Fibroblast of skin of left quadriceps (primary cell): ENCODE measurements around the gene STAG1.

Experiments used
- DNase-seq, 2 experiments: peaks; one replicate each; pipeline ENCODE4 v3.0.0-alpha.2; 2013; ENCODE audit warnings: low read depth in 2 of 2

Gene STAG1

GRCh38 chr3:136332302-136332701, 419.9 kb downstream of the STAG1 start:
- no peak for DNase-seq

GRCh38 chr3:136330900-136331299, 421.3 kb downstream of the STAG1 start:
- no peak for DNase-seq

- no peak for DNase-seq
Observed at GRCh38 chr3:136329593-136329992, 422.6 kb downstream of the STAG1 start.

DNA sequence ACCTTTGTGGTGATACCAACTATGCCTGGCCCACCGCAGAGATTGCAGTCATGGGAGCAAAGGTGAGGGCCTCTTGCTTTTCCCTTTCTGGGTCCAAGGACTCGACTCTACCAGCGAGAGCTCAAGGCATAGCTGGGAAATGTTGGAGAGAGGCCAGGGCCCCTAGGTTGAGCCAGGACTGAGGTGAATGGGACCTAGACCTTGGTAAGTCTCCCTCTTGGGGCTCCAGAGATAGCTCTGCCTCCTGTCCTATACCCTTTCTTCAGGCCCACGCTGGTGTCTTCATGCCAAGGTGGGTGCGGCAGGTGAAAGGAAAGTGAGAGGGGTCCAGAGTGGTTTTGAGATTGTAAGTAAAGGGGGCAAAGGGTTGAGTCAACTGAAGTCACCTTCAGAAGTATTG, 424.5 kb downstream of the STAG1 start:
- DNase-seq = no peak

- no peak for DNase-seq
Observed at GRCh38 chr3:136326316-136326715, 425.9 kb downstream of the STAG1 start.

DNA sequence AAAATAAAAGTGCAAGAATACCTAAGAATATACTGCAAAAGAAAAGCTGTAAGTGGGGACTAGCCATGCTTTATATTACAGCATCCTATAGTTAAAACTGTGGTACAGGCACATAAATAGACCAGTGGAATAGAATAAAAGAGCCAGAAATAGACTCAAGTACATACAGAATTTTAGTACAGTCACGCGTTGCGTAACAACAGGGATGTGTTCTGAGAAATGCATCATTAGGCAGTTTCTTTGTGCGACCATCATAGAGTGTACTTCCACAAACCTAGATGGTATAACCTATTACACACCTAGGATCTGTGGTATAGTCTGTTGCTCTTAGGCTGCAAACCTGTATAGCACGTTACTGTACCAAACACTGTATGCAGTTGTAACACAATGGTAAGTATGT, 440.2 kb downstream of the STAG1 start:
- DNase-seq = no peak

- no peak for DNase-seq
Observed at GRCh38 chr3:136311261-136311660, 440.9 kb downstream of the STAG1 start.

DNA sequence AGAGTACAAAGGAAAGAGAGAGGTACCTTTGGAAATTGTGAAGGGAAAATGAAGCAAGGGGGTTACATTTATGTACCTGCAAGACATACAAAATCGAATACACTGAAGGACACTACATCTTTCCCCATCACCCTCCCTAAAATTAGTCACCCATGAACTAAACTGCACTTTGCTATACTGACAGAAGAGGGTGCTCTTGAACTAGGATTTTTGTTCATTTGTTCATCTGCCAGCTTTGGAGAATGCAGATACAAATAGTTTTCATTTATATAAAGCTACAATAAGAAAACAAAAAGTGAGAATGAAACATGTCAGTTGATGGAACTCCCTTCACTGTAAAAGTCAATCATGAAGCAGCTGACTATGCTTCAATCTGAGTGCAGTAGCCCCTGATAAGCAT, 446.3 kb downstream of the STAG1 start:
- peak; percentile 19 to 25 for DNase-seq

- no peak for DNase-seq
Observed at GRCh38 chr3:136300444-136300843, 451.7 kb downstream of the STAG1 start.

DNA sequence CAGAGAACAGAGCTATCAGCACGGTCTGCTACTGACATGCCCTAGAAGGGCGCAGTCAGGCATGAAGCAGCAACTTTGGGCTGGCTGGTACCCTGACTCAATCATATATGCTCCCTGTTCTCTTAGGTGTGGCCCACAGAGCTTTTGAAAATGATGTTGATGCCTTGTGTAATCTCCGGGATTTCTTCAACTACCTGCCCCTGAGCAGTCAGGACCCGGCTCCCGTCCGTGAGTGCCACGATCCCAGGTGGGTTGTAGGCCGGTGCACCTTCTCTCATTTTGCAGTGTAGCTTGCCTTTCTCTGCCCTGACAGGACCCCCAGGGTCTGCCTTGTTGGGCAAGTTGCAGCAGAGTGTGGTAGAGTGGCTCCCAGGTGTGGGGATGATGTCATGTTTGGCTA, 454.4 kb downstream of the STAG1 start:
- DNase-seq = no peak

DNA sequence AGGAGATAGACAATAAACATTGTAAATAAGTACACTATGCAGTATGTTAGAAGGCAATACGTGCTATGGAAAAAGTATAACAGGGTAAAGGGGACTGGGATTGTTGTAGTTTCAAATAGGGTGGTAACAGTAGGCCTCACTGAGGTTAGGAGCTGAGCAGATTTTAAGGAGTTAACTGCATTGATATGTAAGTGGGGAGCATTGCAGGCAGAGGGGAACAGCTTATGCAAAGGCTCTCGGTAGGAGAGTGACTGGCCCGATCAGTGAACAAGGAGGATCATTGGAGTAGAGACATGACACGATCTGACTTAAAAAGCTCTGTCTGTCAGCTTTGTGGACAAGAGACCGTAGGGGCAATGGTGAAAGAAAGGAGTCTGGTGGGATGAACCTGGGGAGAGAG, 455.2 kb downstream of the STAG1 start:
- DNase-seq = no peak

- DNase-seq = no peak
Observed at GRCh38 chr3:136294176-136294575, 458.0 kb downstream of the STAG1 start.

- DNase-seq = no peak
Observed at GRCh38 chr3:136293279-136293678, 458.9 kb downstream of the STAG1 start.

DNA sequence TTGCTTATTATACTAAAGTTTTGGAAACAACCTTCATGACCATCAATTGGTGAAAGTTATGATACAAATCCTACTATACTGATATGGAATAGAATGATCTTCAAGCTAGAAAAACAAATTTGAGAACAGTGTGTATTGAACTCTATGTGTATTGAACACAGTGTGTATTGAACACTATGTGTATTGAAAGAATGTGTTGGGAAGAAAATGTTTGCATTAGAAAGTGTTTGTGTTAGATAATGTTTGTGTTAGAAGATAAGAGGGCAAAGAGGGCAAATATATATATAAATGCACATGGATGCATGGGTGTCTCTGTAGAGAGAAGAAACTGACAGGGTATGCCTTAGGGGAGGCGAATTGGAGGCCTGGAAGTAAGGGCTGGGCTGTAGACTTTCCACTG, 459.7 kb downstream of the STAG1 start:
- no peak for DNase-seq

DNA sequence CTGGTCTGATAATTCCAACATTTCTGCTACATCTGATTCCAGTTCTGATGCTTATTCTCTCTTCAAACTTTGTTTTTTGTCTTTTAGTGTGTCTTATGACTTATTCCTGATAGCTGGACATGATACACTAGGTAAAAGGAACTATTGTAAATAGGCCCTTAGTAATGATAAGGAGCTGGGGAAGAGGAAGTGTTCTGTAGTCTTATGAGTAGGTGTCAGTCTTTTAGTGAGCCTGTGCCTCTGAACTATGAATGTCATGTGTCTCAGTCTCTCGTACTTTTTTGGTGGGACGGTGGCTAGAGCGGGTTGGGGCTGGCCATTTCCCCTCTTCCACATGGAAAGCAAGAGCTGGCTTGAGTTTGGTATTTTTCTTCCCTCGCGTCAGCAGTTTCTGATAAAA, 460.9 kb downstream of the STAG1 start:
- DNase-seq = no peak
